HEK293T (cell line): Measurements from ENCODE around the gene TTC12.

ENCODE experiments used
- CTBP1 ChIP-seq: fragments of 450-650 bp; IDR thresholded peaks from 2 replicates; pipeline ENCODE4 v1.6.1; 2016; ENCODE audit warnings: borderline replicate concordance
- FOXA1 ChIP-seq: fragments of 450-650 bp; IDR thresholded peaks from 2 replicates; pipeline ENCODE4 v1.6.1; 2016; ENCODE audit warnings: mild to moderate bottlenecking
- HDGF ChIP-seq: fragments of 450-650 bp; IDR thresholded peaks from 2 replicates; pipeline ENCODE4 v1.6.1; 2017; ENCODE audit warnings: antibody characterized with exemption, borderline replicate concordance
- LEF1 ChIP-seq: fragments of 450-650 bp; IDR thresholded peaks from 2 replicates; pipeline ENCODE4 v1.6.1; 2017; ENCODE audit warnings: mild to moderate bottlenecking, borderline replicate concordance
- SUZ12 ChIP-seq: fragments of 450-650 bp; IDR thresholded peaks from 2 replicates; pipeline ENCODE4 v1.6.1; 2016; ENCODE audit warnings: mild to moderate bottlenecking
- TARDBP ChIP-seq: fragments of 450-650 bp; IDR thresholded peaks from 2 replicates; pipeline ENCODE4 v1.6.1; 2016
- ZNF384 ChIP-seq: fragments of 450-650 bp; IDR thresholded peaks from 2 replicates; pipeline ENCODE4 v1.6.1; 2016

- TF ChIP-seq CTBP1 (no peak), LEF1 (no peak), TARDBP (no peak), FOXA1 (no peak), SUZ12 (no peak), ZNF384 (no peak), HDGF (no peak)
Observed at GRCh38 chr11:113314065-113314388, 356 bp upstream of the TTC12 start.
